ENCODE results near the gene TNIP3.

DNA sequence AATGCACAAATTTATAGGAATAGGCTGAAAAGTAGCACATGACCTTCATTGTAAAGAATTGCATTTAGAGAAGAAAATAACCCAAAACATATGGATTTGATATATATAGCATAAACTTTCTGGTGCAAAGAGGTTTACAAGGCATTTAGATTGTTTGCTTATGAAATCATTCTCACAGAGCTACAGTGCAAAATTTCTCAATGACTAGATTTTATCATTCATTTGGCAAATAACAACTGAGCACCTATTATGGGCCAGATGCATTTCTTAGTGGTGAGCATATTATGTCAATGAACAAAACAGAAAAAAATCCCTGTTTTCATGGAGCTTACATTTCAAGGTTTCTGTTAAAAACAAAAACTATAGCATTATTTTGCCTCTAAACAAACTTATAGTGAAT is 34.1 kb upstream of the TNIP3 start:
- no peak for TF ChIP-seq CTCF (IDR thresholded peaks at IDR 0.05)
- no peak for TF ChIP-seq POLR2A (IDR thresholded peaks at IDR 0.05)
